Osteoblast (primary cell): ENCODE data around the gene TMEM222. TPM values are rescaled to one million over a fixed set of nuclear protein-coding genes. Genes with fewer than 3 reads are reported as not detected.

Experiments used
- DNase-seq: peaks from one replicate; pipeline ENCODE4 v3.0.0; 2011; ENCODE audit warnings: low spot score, mixed read lengths; ENCODE audit not compliant: insufficient read length; ENCODE audit errors: missing footprints
- H2AFZ ChIP-seq: 2 replicates; pipeline ENCODE4 v1.6.0; 2011; ENCODE audit warnings: mild to moderate bottlenecking, low read length
- H3K27ac ChIP-seq: 2 replicates; pipeline ENCODE4 v1.5.1; 2011; ENCODE audit warnings: mild to moderate bottlenecking, low read depth, low read length, moderate library complexity
- H3K27me3 ChIP-seq: 2 replicates; pipeline ENCODE4 v1.6.0; 2012; ENCODE audit warnings: mild to moderate bottlenecking, control low read depth, inconsistent platforms, low read length, moderate library complexity; ENCODE audit not compliant: insufficient read depth
- H3K36me3 ChIP-seq: 2 replicates; pipeline ENCODE4 v1.5.1; 2011; ENCODE audit warnings: mild to moderate bottlenecking, low read length, control low read depth, moderate library complexity; ENCODE audit not compliant: insufficient read depth
- H3K4me1 ChIP-seq: 2 replicates; pipeline ENCODE4 v1.5.1; 2011; ENCODE audit warnings: mild to moderate bottlenecking, low read length, control low read depth, moderate library complexity; ENCODE audit not compliant: insufficient read depth
- H3K4me2 ChIP-seq: 2 replicates; pipeline ENCODE4 v1.6.0; 2011; ENCODE audit warnings: mild to moderate bottlenecking, low read length; ENCODE audit not compliant: insufficient read depth
- H3K4me3 ChIP-seq: fragments of 200-600 bp; sonication (generic); 3 replicates; pipeline ENCODE4 v1.5.1; 2012; ENCODE audit warnings: mild to moderate bottlenecking, low read length, inconsistent platforms; ENCODE audit not compliant: insufficient read depth
- H3K79me2 ChIP-seq: 2 replicates; pipeline ENCODE4 v1.6.0; 2012; ENCODE audit warnings: mild to moderate bottlenecking, low read length, control low read depth, inconsistent platforms; ENCODE audit not compliant: insufficient read depth
- H3K9me3 ChIP-seq: 2 replicates; pipeline ENCODE4 v1.5.1; 2011; ENCODE audit warnings: low read depth, low read length, control low read depth
- H4K20me1 ChIP-seq: 2 replicates; pipeline ENCODE4 v1.6.0; 2012; ENCODE audit warnings: mild to moderate bottlenecking, low read length, control low read depth; ENCODE audit not compliant: insufficient read depth
- total RNA-seq: library from RNA; depleted of rRNA; stranded (reverse); fragments of >200 nt; gene quantifications from 2 replicates; pipeline ENCODE4 v1.2.3, GENCODE V29; 2012
- TF ChIP-seq, protein P1 (sequence below): IDR thresholded peaks from 2 replicates; pipeline ENCODE4 v1.5.1; 2011; ENCODE audit warnings: mild to moderate bottlenecking, low read depth, low read length, moderate library complexity; ENCODE audit errors: extremely low read depth

The TMEM222 gene
- total RNA-seq, 1 donor, result 30.4 TPM

DNA sequence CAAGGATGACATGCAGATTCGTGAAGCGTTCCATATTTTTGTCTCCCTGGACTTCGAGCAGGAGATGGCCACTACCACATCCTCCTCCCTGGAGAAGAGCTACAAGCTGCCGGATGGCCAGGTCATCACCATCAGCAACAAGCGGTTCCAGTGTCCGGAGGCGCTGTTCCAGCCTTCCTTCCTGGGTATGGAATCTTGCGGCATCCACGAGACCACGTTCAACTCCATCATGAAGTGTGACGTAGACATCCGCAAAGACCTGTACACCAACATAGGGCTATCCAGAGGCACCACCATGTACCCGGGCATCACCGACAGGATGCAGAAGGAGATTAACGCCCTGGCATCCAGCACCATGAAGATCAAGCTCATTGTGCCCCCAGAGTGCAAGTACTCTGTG is 3.3 kb downstream of the TMEM222 start:
- peaks cover 77% of the 10 kb centered on the region for H3K79me2 ChIP-seq
- no peak for DNase-seq
- H3K27me3 ChIP-seq, result no peaks in the 10 kb centered on the region
- no peak overlapping the region for H3K4me2 ChIP-seq
- no peaks in the 10 kb centered on the region for H3K9me3 ChIP-seq
- H2AFZ ChIP-seq, result no peak overlapping the region
- H3K27ac ChIP-seq, result no peak overlapping the region
- no peak overlapping the region for H3K4me3 ChIP-seq
- TF ChIP-seq, protein P1, sequence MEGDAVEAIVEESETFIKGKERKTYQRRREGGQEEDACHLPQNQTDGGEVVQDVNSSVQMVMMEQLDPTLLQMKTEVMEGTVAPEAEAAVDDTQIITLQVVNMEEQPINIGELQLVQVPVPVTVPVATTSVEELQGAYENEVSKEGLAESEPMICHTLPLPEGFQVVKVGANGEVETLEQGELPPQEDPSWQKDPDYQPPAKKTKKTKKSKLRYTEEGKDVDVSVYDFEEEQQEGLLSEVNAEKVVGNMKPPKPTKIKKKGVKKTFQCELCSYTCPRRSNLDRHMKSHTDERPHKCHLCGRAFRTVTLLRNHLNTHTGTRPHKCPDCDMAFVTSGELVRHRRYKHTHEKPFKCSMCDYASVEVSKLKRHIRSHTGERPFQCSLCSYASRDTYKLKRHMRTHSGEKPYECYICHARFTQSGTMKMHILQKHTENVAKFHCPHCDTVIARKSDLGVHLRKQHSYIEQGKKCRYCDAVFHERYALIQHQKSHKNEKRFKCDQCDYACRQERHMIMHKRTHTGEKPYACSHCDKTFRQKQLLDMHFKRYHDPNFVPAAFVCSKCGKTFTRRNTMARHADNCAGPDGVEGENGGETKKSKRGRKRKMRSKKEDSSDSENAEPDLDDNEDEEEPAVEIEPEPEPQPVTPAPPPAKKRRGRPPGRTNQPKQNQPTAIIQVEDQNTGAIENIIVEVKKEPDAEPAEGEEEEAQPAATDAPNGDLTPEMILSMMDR, result no peak
- peaks cover 33% of the 10 kb centered on the region for H3K36me3 ChIP-seq
- peaks cover 10% of the 10 kb centered on the region for H3K4me1 ChIP-seq
- peaks cover 28% of the 10 kb centered on the region for H4K20me1 ChIP-seq

DNA sequence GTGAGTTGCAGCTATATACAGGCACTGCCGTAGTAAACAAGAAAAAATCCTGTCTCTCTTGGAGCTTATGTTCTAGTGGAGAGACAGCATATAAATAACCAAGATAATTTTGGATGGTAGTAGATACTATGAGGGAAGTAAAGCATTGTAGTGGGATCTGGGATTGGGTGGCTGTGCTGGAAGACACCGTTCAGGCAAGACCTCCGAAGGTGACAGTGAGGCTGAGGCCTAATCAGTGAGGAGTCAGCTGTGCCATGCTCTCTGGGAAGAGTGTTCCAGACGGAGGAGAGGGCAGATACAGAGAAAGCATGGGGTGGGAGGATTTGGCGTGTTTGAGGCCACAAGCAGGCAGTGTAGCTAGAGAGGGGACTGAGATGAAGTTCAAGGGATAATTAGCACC is 6.0 kb downstream of the TMEM222 start:
- H3K27ac ChIP-seq, result no peak overlapping the region
- TF ChIP-seq, protein P1, result no peak
- no peaks in the 10 kb centered on the region for H3K9me3 ChIP-seq
- no peaks in the 10 kb centered on the region for H3K27me3 ChIP-seq
- peaks cover 86% of the 10 kb centered on the region for H3K79me2 ChIP-seq
- no peak overlapping the region for H3K4me3 ChIP-seq
- peaks cover 43% of the 10 kb centered on the region for H3K36me3 ChIP-seq
- H3K4me1 ChIP-seq, result peaks cover 5% of the 10 kb centered on the region
- no peak overlapping the region for H3K4me2 ChIP-seq
- no peak overlapping the region for H2AFZ ChIP-seq
- DNase-seq, result no peak
- peaks cover 39% of the 10 kb centered on the region for H4K20me1 ChIP-seq

DNA sequence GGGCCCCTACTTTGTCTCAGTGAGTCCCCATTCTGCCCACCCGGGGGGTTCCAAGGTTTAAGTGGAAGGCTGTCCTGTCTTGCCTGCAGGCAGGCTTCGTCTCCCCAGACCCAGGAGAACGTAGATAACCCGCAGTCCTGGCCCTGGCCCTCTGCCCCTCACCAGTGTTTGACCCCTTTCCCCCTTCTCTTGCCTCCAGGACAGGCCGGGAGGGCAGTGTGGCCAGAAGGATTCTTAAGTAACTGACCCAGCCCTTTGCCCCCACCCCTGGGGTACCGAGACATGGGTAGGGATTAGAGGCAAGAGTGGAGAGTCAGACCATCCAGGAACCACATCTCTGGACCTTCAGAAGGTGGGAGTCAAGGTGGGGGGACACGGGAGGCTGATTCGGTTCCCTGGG is 8.8 kb downstream of the TMEM222 start:
- TF ChIP-seq, protein P1, result no peak
- Histone ChIP-seq H3K9me3 (no peaks in the 10 kb centered on the region), H4K20me1 (peaks cover 43% of the 10 kb centered on the region), H3K27ac (no peak overlapping the region), H3K79me2 (peaks cover 58% of the 10 kb centered on the region), H3K4me3 (no peak overlapping the region), H3K4me1 (no peaks in the 10 kb centered on the region), H3K27me3 (no peaks in the 10 kb centered on the region), H2AFZ (no peak overlapping the region), H3K36me3 (peaks cover 53% of the 10 kb centered on the region), H3K4me2 (no peak overlapping the region)
- DNase-seq, result no peak

DNA sequence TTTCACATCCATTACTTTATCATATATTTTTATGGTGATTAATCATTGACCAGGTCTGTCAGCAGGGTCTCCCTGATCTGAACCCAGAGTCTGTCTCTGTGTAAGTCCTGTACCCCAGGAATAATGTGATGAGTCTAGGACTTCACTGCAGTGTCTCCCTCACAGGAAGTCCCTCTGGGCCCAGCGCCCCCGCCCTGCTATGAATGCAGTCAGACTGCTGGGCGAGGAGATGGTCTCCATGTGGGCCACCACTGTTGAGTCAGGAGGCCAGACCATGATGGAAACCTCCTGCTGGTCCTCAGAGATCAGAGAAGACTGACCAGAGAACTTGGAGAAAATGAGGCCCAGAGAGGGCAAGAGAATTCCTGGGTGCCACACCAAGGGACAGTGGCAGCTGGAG is 9.5 kb downstream of the TMEM222 start:
- no peak for DNase-seq
- H3K79me2 ChIP-seq, result peaks cover 51% of the 10 kb centered on the region
- no peak overlapping the region for H3K4me3 ChIP-seq
- H3K36me3 ChIP-seq, result peaks cover 54% of the 10 kb centered on the region
- H2AFZ ChIP-seq, result no peak overlapping the region
- no peaks in the 10 kb centered on the region for H3K27me3 ChIP-seq
- H4K20me1 ChIP-seq, result peaks cover 39% of the 10 kb centered on the region
- no peak overlapping the region for H3K27ac ChIP-seq
- TF ChIP-seq, protein P1, result no peak
- no peaks in the 10 kb centered on the region for H3K9me3 ChIP-seq
- H3K4me2 ChIP-seq, result no peak overlapping the region
- H3K4me1 ChIP-seq, result no peaks in the 10 kb centered on the region
